ENCODE results near the gene SMAD3.

SMAD3 gene

DNA sequence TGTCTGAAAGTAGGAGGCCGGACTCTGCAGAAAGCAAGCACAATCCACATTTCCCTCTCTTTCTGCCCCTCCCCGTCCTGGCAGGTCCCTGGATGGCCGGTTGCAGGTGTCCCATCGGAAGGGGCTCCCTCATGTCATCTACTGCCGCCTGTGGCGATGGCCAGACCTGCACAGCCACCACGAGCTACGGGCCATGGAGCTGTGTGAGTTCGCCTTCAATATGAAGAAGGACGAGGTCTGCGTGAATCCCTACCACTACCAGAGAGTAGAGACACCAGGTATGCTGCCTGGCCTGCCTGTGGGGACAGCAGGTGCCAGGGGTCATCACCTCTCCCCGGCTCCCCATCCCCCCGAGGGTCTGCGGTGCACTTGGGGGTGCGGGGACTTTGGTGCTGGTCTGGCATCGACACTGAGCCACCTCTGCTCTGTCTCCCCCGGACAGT, 99.4 kb downstream of the SMAD3 start:
- no peak overlapping the region for H3K4me3 ChIP-seq (ENCODE audit: low read length)
- TF ChIP-seq, protein P1, sequence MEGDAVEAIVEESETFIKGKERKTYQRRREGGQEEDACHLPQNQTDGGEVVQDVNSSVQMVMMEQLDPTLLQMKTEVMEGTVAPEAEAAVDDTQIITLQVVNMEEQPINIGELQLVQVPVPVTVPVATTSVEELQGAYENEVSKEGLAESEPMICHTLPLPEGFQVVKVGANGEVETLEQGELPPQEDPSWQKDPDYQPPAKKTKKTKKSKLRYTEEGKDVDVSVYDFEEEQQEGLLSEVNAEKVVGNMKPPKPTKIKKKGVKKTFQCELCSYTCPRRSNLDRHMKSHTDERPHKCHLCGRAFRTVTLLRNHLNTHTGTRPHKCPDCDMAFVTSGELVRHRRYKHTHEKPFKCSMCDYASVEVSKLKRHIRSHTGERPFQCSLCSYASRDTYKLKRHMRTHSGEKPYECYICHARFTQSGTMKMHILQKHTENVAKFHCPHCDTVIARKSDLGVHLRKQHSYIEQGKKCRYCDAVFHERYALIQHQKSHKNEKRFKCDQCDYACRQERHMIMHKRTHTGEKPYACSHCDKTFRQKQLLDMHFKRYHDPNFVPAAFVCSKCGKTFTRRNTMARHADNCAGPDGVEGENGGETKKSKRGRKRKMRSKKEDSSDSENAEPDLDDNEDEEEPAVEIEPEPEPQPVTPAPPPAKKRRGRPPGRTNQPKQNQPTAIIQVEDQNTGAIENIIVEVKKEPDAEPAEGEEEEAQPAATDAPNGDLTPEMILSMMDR (conservative IDR thresholded peaks at IDR 0.05; ENCODE audit: low read length), result no peak
- no peak for DNase-seq (ENCODE audit: low read depth)

DNA sequence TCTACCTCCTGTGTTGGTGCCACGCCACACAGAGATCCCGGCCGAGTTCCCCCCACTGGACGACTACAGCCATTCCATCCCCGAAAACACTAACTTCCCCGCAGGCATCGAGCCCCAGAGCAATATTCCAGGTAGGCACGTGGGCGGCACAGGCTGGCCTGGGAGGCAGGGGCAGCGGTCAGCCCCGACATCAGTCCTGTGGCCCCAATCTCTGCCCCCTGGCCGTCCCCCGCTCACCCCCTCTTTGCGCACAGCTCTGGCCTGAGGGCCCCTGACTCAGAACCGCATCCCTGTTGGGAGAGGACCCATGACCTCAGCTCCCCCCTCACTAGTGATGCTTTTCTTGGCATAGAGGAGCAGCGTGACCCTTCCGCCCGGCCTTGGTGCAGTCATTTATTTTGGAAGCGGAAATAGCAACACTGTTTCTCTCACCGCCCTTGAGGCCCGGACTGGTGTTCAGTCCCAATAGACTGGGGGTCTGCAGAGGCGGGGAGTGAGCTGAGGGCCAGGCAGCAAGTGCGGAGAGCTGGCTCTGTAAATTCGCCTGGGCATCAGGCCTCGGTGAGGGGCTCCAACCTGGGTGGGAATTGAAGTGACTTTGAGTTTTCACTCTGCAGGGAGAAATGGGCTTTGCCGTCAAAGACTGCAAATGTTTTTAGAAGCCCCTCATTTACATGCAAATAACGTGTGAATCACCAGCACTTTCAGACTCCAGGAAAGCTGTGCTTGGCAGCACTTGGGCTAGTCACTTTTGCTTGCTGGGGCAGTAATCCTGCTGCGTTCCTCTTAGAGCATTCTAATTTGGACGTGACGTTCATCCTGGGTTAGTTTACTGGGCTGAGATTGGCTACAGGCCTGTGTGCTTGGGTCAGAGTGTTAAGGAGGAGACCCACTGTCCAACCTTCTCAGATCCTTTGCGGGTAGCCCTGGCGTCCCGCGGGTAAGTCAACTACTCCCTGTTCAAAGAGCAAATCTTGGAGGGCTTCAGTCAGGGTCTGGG, 100.2 kb downstream of the SMAD3 start:
- TF ChIP-seq, protein P1 (conservative IDR thresholded peaks at IDR 0.05; ENCODE audit: low read length), result no peak
- no peak overlapping the region for H3K4me3 ChIP-seq (ENCODE audit: low read length)

DNA sequence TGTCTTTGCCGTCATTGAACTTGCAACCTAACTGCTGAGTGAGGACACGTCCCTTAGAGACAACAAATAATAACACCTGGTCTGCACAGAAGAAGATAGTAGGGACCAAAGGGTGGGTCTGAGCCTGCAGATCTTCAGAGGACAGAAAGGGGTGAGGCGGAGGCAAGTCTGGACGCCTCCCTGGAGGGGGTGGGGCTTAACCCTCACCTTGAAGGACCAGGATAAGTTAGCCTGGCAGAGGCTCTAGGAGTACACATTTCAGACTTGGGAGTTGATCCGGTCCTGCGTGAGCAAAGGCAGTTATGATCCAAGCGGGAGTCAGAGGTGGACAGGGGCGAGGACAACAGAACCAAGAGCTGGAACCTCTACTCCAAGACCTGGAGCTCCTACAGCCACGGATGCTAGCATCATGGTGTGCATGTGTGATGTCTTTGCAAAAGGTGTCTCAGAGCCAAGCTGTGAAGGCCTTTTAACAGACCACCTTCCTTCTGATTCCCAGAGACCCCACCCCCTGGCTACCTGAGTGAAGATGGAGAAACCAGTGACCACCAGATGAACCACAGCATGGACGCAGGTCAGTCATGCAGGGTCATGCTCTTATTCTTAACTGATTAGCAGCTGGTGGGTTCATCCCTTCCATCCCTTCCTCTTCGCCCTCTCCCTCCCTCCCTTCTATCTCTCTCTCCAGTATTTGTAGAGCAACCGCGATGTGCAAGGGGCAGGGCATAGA, 101.0 kb downstream of the SMAD3 start:
- no peak overlapping the region for H3K4me3 ChIP-seq (ENCODE audit: low read length)
- TF ChIP-seq, protein P1 (conservative IDR thresholded peaks at IDR 0.05; ENCODE audit: low read length), result no peak
- no peak for DNase-seq (ENCODE audit: low read depth)

More for the DNA sequence above, 100.2 kb downstream of the SMAD3 start:
- no peak for DNase-seq (ENCODE audit: low read depth)

DNA sequence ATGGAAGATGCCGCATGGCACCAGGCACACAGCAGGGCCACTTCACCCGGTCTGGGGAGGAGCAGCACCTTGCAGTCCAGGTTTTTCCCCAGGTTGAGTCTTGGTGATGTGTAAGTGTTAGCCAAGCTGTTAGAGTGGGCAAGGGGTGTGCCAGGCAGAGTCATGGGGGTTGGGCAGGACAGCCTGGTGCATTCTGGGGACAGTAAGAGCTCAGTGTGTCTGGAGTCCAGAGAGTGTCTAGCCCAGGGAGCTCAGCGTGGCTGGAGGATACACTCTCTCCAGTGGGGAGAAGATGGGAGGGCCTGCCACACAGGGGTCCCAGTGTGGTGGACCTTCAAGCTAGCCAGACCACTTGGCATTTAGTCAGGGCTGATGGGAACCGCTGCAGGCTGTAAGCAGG, 101.7 kb downstream of the SMAD3 start:
- H3K4me3 ChIP-seq (ENCODE audit: low read length), result no peak overlapping the region
- TF ChIP-seq, protein P1 (conservative IDR thresholded peaks at IDR 0.05; ENCODE audit: low read length), result no peak
- DNase-seq (ENCODE audit: low read depth), result no peak

DNA sequence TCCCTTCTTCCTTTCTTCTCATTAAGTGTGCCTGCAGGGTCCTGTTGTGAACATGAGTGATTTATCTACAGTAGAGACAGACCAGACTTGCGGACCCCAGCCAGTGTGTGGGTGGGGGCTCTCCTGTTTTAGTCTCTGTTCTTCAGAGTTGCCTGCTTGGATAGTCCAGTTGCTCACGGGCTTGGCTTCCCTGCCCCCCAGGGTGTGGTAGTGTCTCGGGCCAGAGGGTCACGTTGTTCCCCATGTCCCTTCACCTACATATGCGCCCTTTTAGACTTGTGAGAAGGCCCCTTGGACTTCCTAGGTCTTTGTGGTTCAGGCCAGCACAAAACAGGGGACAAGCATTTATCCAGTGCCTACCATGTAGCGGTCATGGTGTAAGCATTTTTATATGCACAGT, 103.3 kb downstream of the SMAD3 start:
- TF ChIP-seq, protein P1 (conservative IDR thresholded peaks at IDR 0.05; ENCODE audit: low read length), result no peak
- H3K4me3 ChIP-seq (ENCODE audit: low read length), result no peak overlapping the region

DNA sequence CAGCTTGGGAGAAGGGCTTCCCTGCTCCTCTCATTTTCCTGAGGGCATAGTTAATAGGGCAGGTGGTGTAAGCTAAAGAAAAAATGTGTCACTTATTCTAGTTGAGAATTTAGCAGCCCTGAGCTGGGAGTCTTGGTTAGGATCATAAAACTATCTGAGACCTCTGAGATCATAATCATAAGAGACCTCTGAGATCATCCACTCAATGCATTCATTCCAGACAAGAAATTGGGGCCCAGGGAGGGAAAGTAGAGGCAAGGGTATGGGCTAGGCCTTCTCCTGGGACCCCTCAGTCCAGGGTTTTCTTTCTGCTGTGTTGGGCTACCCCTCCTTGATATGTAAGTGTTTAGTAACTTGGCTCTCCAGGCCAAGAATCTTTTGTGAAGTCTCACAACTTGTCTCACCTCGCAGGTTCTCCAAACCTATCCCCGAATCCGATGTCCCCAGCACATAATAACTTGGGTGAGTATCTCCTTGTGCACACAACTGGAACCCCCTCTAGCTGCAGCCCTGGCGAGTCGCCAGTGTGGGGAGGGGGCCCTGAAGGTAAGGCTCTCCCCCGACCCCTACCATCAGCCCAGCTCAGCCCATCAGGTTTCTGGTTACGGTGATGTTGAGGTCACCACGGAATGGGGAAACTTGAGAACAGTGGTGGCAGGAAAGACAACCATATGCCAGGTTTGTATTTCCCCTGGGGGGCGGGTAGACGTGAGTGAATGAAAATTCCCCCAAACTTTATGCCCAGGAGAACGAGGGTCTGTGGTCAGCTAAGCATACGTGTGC, 104.9 kb downstream of the SMAD3 start:
- no peak overlapping the region for H3K4me3 ChIP-seq (ENCODE audit: low read length)
- TF ChIP-seq, protein P1 (conservative IDR thresholded peaks at IDR 0.05; ENCODE audit: low read length), result no peak
- DNase-seq (ENCODE audit: low read depth), result no peak

More for the DNA sequence above, 103.3 kb downstream of the SMAD3 start:
- no peak for DNase-seq (ENCODE audit: low read depth)
